Tibial nerve (tissue), 4 donors: ENCODE results near the gene GNPAT.

Experiments used
- EP300 ChIP-seq, 2 donors: sonication (generic); formaldehyde crosslinking; IDR thresholded peaks; one replicate each; pipeline ENCODE4 v1.6.1; 2017; ENCODE audit warnings: antibody characterized with exemption in 2 of 2, mild to moderate bottlenecking in 1 of 2
- POLR2A ChIP-seq, 2 donors: fragments of 450-650 bp; IDR thresholded peaks; one replicate each; pipeline ENCODE4 v1.6.1; 2017; ENCODE audit warnings: antibody characterized with exemption in 2 of 2, mild to moderate bottlenecking in 2 of 2, moderate library complexity in 2 of 2
- TF ChIP-seq, protein P1 (sequence below), 5 experiments: fragments of 200-600 bp in 3 of 5; fragments of 450-650 bp in 2 of 5; sonication (generic) in 3 of 5; IDR thresholded peaks; one replicate each; pipeline ENCODE4 v1.5.1; 2016 to 2019; ENCODE audit warnings: antibody characterized with exemption in 5 of 5, mild to moderate bottlenecking in 3 of 5, moderate library complexity in 2 of 5

DNA sequence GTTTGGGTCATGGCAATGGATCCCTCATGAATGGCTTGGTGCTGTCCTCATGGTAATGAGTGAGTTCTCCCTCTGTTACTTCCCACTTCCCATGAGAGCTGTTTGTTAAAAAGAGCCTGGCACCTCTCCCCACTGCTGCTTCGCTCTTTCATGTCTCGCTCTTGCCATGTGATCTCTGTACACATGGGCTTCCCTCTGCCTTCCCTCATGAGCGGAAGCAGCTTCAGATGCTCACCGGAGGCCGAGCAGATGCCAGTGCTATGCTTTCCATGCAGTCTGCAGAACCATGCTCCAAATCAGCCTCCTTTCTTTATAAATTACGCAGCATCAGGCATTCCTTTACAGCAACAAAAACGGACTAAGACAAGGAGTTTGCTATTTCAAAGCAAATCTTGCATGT, 14.9 kb upstream of the GNPAT start:
- TF ChIP-seq EP300 (IDR thresholded peaks at IDR 0.05) = no peak
- TF ChIP-seq, protein P1, sequence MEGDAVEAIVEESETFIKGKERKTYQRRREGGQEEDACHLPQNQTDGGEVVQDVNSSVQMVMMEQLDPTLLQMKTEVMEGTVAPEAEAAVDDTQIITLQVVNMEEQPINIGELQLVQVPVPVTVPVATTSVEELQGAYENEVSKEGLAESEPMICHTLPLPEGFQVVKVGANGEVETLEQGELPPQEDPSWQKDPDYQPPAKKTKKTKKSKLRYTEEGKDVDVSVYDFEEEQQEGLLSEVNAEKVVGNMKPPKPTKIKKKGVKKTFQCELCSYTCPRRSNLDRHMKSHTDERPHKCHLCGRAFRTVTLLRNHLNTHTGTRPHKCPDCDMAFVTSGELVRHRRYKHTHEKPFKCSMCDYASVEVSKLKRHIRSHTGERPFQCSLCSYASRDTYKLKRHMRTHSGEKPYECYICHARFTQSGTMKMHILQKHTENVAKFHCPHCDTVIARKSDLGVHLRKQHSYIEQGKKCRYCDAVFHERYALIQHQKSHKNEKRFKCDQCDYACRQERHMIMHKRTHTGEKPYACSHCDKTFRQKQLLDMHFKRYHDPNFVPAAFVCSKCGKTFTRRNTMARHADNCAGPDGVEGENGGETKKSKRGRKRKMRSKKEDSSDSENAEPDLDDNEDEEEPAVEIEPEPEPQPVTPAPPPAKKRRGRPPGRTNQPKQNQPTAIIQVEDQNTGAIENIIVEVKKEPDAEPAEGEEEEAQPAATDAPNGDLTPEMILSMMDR (IDR thresholded peaks at IDR 0.05) = no peak
- TF ChIP-seq POLR2A (IDR thresholded peaks at IDR 0.05) = no peak
